K562 (cell line): Measurements from ENCODE around the gene EVPL. TPM values are rescaled to one million over a fixed set of nuclear protein-coding genes. Genes with fewer than 3 reads are reported as not detected.

Experiments used
- ATAC-seq: fragments of 200-7000 bp; cut with Tn5 transposase; 3 replicates; pipeline ENCODE4 v1.9.1; 2020; ENCODE audit warnings: moderate library complexity
- BruUV-seq: library from RNA; stranded (reverse); fragments of 400-500 nt; replicated peaks from 2 replicates; lab custom pipeline; 2021; lab: Mats Ljungman, UMichigan
- CTCF ChIA-PET: fragments of 300-600 bp; formaldehyde crosslinking; extraction: SDS; loops from one replicate; lab custom pipeline; 2021; ENCODE audit warnings: low intra/inter-chr PET ratio; lab: Yijun Ruan, JAX
- POLR2A ChIA-PET: fragments of 300-600, 350-650 bp; sonication (Branson Sonifier 250); formaldehyde crosslinking; extraction: SDS; loops from one replicate; lab custom pipeline; 2021; ENCODE audit warnings: antibody characterized with exemption, inconsistent platforms; lab: Yijun Ruan, JAX
- DNase-seq, 4 experiments: peaks; one replicate each; pipeline versions ENCODE4 v3.0.0 to v3.0.0-alpha.2; 2011 to 2018; ENCODE audit warnings: low spot score in 3 of 4, mixed read lengths in 3 of 4; ENCODE audit errors: extremely low read depth in 1 of 4
- FAIRE-seq: peaks from 2 replicates; lab custom pipeline; 2011; peaks lifted over from hg19 to GRCh38; lab: Jason Lieb, UNC
- H2AFZ ChIP-seq: 2 replicates; pipeline ENCODE4 v1.6.0; 2011; ENCODE audit warnings: low read depth, low read length, control low read depth, inconsistent platforms
- H3K27ac ChIP-seq: fragments of 200-600 bp; 3 replicates; pipeline ENCODE4 v1.8.0; 2011; ENCODE audit warnings: low read depth, mild to moderate bottlenecking, control low read depth, inconsistent platforms, low read length, moderate library complexity, mixed read lengths; ENCODE audit errors: extremely low read depth
- H3K27me3 ChIP-seq, 2 experiments: fragments of 300-600 bp in 1 of 2; 2 replicates in 1 of 2; 3 replicates in 1 of 2; pipeline versions ENCODE4 v1.6.0 to v1.8.0; 2011; ENCODE audit warnings: inconsistent platforms in 2 of 2, low read length in 2 of 2, mild to moderate bottlenecking in 1 of 2, mixed read lengths in 1 of 2, moderate library complexity in 1 of 2; ENCODE audit not compliant: control insufficient read depth in 2 of 2, insufficient read depth in 2 of 2
- H3K36me3 ChIP-seq: fragments of 300-600 bp; 3 replicates; pipeline ENCODE4 v1.8.0; 2011; ENCODE audit warnings: mild to moderate bottlenecking, low read length, inconsistent platforms; ENCODE audit not compliant: control insufficient read depth, insufficient read depth
- H3K4me1 ChIP-seq, 2 experiments: fragments of 200-600 bp in 1 of 2; replicated peaks in 1 of 2; 2 replicates in 1 of 2; 3 replicates in 1 of 2; pipeline versions ENCODE4 v1.5.1 to v1.8.0; 2011; ENCODE audit warnings: inconsistent platforms in 2 of 2, low read length in 2 of 2, mild to moderate bottlenecking in 1 of 2, mixed read lengths in 1 of 2, moderate library complexity in 1 of 2; ENCODE audit not compliant: control insufficient read depth in 2 of 2, insufficient read depth in 2 of 2
- H3K4me2 ChIP-seq: 2 replicates; pipeline ENCODE4 v1.6.1; 2011; ENCODE audit warnings: low read length, control low read depth, inconsistent platforms, mixed read lengths; ENCODE audit not compliant: insufficient read depth
- H3K4me3 ChIP-seq: fragments of 200-600 bp; sonication (generic), shearing (Covaris generic); 2 replicates; pipeline ENCODE4 v1.5.1; 2016; ENCODE audit warnings: control low read depth, inconsistent platforms
- H3K79me2 ChIP-seq: fragments of 200-600 bp; 3 replicates; pipeline ENCODE4 v1.8.0; 2011; ENCODE audit warnings: low read length, inconsistent platforms; ENCODE audit not compliant: control insufficient read depth, insufficient read depth
- H3K9ac ChIP-seq, 2 experiments: 2 replicates each; pipeline versions ENCODE4 v1.6.0 to v1.6.1; 2011; ENCODE audit warnings: low read depth in 2 of 2, low read length in 2 of 2, control low read depth in 1 of 2, inconsistent platforms in 1 of 2, mild to moderate bottlenecking in 1 of 2, mixed read lengths in 1 of 2; ENCODE audit not compliant: insufficient read depth in 1 of 2
- H3K9me1 ChIP-seq: one replicate; pipeline ENCODE4 v1.6.0; 2011; ENCODE audit warnings: inconsistent platforms, mild to moderate bottlenecking, low read length, moderate library complexity; ENCODE audit not compliant: control insufficient read depth, insufficient read depth
- H3K9me3 ChIP-seq: replicated peaks from 2 replicates; pipeline ENCODE4 v1.5.1; 2011; ENCODE audit warnings: low read depth, low read length, inconsistent platforms; ENCODE audit not compliant: control insufficient read depth, insufficient read depth
- H4K20me1 ChIP-seq: replicated peaks from 2 replicates; pipeline ENCODE4 v1.6.1; 2011; ENCODE audit warnings: low read length, inconsistent platforms, mixed read lengths; ENCODE audit not compliant: control insufficient read depth, insufficient read depth
- CHD1 ChIP-seq: fragments of 200-600 bp; sonication (generic); IDR thresholded peaks from one replicate; pipeline ENCODE4 v1.6.1; 2012; ENCODE audit warnings: mild to moderate bottlenecking, moderate library complexity, low read length, inconsistent platforms
- CHD2 ChIP-seq: IDR thresholded peaks from 2 replicates; pipeline ENCODE4 v1.6.1; 2011; ENCODE audit warnings: low read depth, low read length
- HDAC8 ChIP-seq: fragments of 450-650 bp; IDR thresholded peaks from 2 replicates; pipeline ENCODE4 v1.6.1; 2016; ENCODE audit warnings: mild to moderate bottlenecking, missing genetic modification characterization, moderate library complexity, missing compliant biosample characterization
- JUND ChIP-seq, 2 experiments: IDR thresholded peaks; 2 replicates in 1 of 2; 3 replicates in 1 of 2; pipeline ENCODE4 v1.6.1; 2011; ENCODE audit warnings: borderline replicate concordance in 2 of 2, low read depth in 2 of 2, low read length in 2 of 2, improper control_type of control experiment in 1 of 2, missing biosample characterization in 1 of 2, missing genetic modification characterization in 1 of 2, missing genetic modification reagents in 1 of 2
- MAZ ChIP-seq, 2 experiments: fragments of 450-650 bp in 1 of 2; sonication (generic) in 1 of 2; formaldehyde crosslinking; IDR thresholded peaks in 1 of 2; conservative IDR thresholded peaks in 1 of 2; 2 replicates each; pipeline versions ENCODE4 v1.4.0 to v1.5.0; 2020; ENCODE audit warnings: mild to moderate bottlenecking in 1 of 2, missing genetic modification reagents in 1 of 2
- RAD21 ChIP-seq, 2 experiments: fragments of 250-450 bp in 1 of 2; fragments of 450-650 bp in 1 of 2; sonication (Bioruptor Pico) in 1 of 2; formaldehyde crosslinking in 1 of 2; IDR thresholded peaks in 1 of 2; conservative IDR thresholded peaks in 1 of 2; 2 replicates each; pipeline versions ENCODE4 v1.4.0 to v1.8.0; 2020 to 2022; ENCODE audit warnings: mild to moderate bottlenecking in 2 of 2, moderate library complexity in 1 of 2
- SREBF2 ChIP-seq: sonication (generic); formaldehyde crosslinking; IDR thresholded peaks from 2 replicates; pipeline ENCODE4 v1.4.0; 2020; ENCODE audit warnings: mild to moderate bottlenecking, missing genetic modification reagents
- TFAM ChIP-seq: fragments of 250-450 bp; sonication (Bioruptor Pico); conservative IDR thresholded peaks from 2 replicates; pipeline ENCODE4 v1.5.0; 2021; ENCODE audit warnings: mild to moderate bottlenecking, moderate library complexity
- ZNF583 ChIP-seq: fragments of 250-450 bp; sonication (Bioruptor Pico); IDR thresholded peaks from 2 replicates; pipeline ENCODE4 v1.4.0; 2020
- WGBS: fragments of 100-300 bp; shearing (Covaris generic); methylation state at CpG from one replicate; pipeline ENCODE4 v1.1.6; 2016; ENCODE audit warnings: low coverage, mixed read lengths; ENCODE audit not compliant: insufficient coverage; ENCODE audit errors: missing lambda C conversion rate; 5-methylcytosine and 5-hydroxymethylcytosine counted together
- in situ Hi-C: fragments of 300-500 bp; cut with MboI; formaldehyde crosslinking; loops from 4 replicates; pipeline ENCODE4 v1.15.0; 2018; ENCODE audit warnings: inconsistent platforms, mixed read lengths
- intact Hi-C: fragments of 100-400 bp; cut with micrococcal nuclease; formaldehyde crosslinking; loops from 2 replicates; pipeline ENCODE4 v1.14.2; 2022
- polyA plus RNA-seq, 8 experiments: library from polyadenylated mRNA; depleted of rRNA in 4 of 8; stranded (reverse) in 5 of 8; unstranded in 3 of 8; fragments of >200 nt; fragmentation: Nextera tagmentation in 2 of 8; fragmentation: Illumina TruSeq in 1 of 8; extraction: Ambion mirVana in 2 of 8; extraction: Trizol in 1 of 8; gene quantifications; 2 replicates each; pipeline versions ENCODE4 v1.2.1 to v1.2.3, GENCODE V29; 2011 to 2014; ENCODE audit warnings: inconsistent platforms in 1 of 8, missing spikeins in 1 of 8
- total RNA-seq, 7 experiments: library from RNA; depleted of rRNA in 6 of 7; stranded (reverse); fragments of >200 nt in 6 of 7; fragmentation: Illumina TruSeq in 2 of 7; extraction: Trizol in 2 of 7; gene quantifications; 2 replicates each; pipeline versions ENCODE4 v1.2.1 to v1.2.3, GENCODE V29; 2011 to 2021; ENCODE audit warnings: low replicate concordance in 1 of 7
- TF ChIP-seq, protein P1 (sequence below): sonication (generic); formaldehyde crosslinking; IDR thresholded peaks from 2 replicates; pipeline ENCODE4 v1.5.0; 2020; ENCODE audit warnings: missing genetic modification reagents
- TF ChIP-seq, protein P2 (sequence below): sonication (generic); formaldehyde crosslinking; IDR thresholded peaks from 2 replicates; pipeline ENCODE4 v1.8.1; 2023; ENCODE audit warnings: mild to moderate bottlenecking, missing genetic modification reagents, moderate library complexity
- TF ChIP-seq, protein P3 (sequence below): IDR thresholded peaks from 2 replicates; pipeline ENCODE4 v1.6.1; 2011; ENCODE audit warnings: borderline replicate concordance, low read depth, mild to moderate bottlenecking, moderate library complexity, low read length; ENCODE audit not compliant: insufficient read depth, poor library complexity, severe bottlenecking

Gene EVPL
- total and polyA plus RNA-seq, 9 of the 15 experiments (the other 6 are each of a cell fraction or from before 2014, with no cell fraction given) = 0.08 to 0.18 (median 0.16) TPM; not detected in 5

DNA sequence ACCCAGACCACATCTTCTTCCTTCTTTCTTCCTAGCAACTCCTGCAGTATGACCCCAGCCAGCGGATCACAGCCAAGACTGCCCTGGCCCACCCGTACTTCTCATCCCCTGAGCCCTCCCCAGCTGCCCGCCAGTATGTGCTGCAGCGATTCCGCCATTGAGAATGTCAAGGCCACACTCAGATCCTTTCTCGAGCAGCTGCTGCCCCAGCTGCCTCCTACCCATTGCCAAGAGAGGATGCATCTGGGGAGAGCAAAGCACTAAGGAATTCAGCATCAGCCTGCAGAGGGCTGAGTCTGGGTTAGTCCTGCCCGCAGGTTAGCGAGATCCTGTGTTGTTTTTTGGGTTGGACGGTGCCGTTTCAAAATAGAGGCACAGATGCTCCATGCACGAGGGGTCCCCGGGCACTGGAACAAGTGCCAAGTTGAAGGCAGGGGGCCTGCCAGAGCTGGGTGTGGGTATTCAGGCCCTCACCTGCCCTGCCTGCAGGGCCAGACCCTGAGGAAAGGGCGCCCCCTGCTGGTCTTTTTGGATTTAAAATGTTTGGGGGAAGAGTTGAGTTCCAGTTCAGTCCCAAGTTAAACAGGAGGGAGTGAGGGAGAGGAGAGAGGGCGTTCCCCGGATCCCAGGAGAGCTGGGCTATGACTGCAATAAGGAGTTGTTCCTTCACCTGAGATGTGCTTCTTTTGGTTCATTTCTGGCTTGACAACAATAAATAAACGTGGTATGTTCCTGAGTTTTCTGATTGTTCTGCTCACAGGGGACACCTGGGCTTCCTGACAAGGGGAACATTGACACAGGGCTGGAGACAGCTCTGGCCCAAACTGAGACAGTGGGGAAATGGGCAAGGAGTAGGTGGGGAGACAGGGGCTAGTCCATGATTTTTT, 21.6 kb downstream of the EVPL start:
- peak; percentile 89 for ATAC-seq
- Histone ChIP-seq H3K4me1 (peaks cover 0 to 45% of the 10 kb centered on the region in 2 experiments; a peak in 3 of 5 replicates), H3K79me2 (no peaks in the 10 kb centered on the region), H4K20me1 (no peaks in the 10 kb centered on the region), H3K4me3 (no peak overlapping the region), H3K9ac (peak overlapping the region in 1 of 2 experiments; percentile 70; a peak in 2 of 4 replicates), H3K9me3 (no peaks in the 10 kb centered on the region), H3K27me3 (peaks cover 31 to 34% of the 10 kb centered on the region in 2 experiments), H3K36me3 (peaks cover 11% of the 10 kb centered on the region; the same call in 2 of the 3 replicates), H3K4me2 (no peak overlapping the region), H2AFZ (no peak overlapping the region), H3K27ac (no peak overlapping the region), H3K9me1 (no peaks in the 10 kb centered on the region)
- peak; percentile 79 to 89 (median 81) for DNase-seq
- in situ Hi-C loops (loop anchor here (5.0 to 10.0 kb wide), 3 partner anchors 98 to 287 kb away; a partner anchor contains a TSS), intact Hi-C loops (loop anchor here (1.0 to 10.0 kb wide), 2 partner anchors 100 to 251 kb away; no protein-coding TSS in a partner anchor)
- CTCF ChIA-PET = interaction anchor here (0.9 to 3.7 kb wide), 3 partner anchors 100 to 252 kb away, joined by 3 to 47 read pairs (median 5); partner anchors contain the start of genes GALK1 and MRPL38
- WGBS = 32% methylated on average over 12 of the region's 16 CpGs
- no TSS peak for BruUV-seq
- POLR2A ChIA-PET = interaction anchor here (1.2 to 1.8 kb wide), 3 partner anchors 8 to 230 kb away, joined by 3 to 7 read pairs (median 3); no protein-coding TSS in a partner anchor
- peak; percentile 89 for FAIRE-seq
- TF ChIP-seq, protein P1, sequence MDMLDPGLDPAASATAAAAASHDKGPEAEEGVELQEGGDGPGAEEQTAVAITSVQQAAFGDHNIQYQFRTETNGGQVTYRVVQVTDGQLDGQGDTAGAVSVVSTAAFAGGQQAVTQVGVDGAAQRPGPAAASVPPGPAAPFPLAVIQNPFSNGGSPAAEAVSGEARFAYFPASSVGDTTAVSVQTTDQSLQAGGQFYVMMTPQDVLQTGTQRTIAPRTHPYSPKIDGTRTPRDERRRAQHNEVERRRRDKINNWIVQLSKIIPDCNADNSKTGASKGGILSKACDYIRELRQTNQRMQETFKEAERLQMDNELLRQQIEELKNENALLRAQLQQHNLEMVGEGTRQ (CRISPR knock-in tag) = peak; percentile 4; the same call in 1 of the 2 replicates
- TF ChIP-seq TFAM (no peak), CHD1 (no peak), HDAC8 (tag) (no peak), RAD21 (CRISPR knock-in tag; conservative IDR thresholded peaks at IDR 0.05 in 1 of 2, IDR thresholded peaks at IDR 0.05 in 1 of 2) (peak; percentile 96 to 97), MAZ (CRISPR knock-in tag; conservative IDR thresholded peaks at IDR 0.05 in 1 of 2, IDR thresholded peaks at IDR 0.05 in 1 of 2) (peak in 1 of 2 experiments; percentile 46; a peak in 2 of 4 replicates), ZNF583 (CRISPR knock-in tag) (no peak), SREBF2 (no peak), JUND (IDR thresholded peaks at IDR 0.05; ENCODE audit: borderline replicate concordance, low read depth, low read length) (0 out of 2 replicates have a peak, but pooled peaks have one; percentile 17), JUND (tag; IDR thresholded peaks at IDR 0.05; ENCODE audit: borderline replicate concordance, low read depth, low read length) (no peak; the same call in 2 of the 3 replicates), CHD2 (no peak)
- TF ChIP-seq, protein P2, sequence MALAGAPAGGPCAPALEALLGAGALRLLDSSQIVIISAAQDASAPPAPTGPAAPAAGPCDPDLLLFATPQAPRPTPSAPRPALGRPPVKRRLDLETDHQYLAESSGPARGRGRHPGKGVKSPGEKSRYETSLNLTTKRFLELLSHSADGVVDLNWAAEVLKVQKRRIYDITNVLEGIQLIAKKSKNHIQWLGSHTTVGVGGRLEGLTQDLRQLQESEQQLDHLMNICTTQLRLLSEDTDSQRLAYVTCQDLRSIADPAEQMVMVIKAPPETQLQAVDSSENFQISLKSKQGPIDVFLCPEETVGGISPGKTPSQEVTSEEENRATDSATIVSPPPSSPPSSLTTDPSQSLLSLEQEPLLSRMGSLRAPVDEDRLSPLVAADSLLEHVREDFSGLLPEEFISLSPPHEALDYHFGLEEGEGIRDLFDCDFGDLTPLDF (CRISPR knock-in tag) = 0 out of 2 replicates have a peak, but pooled peaks have one; percentile 39
- TF ChIP-seq, protein P3, sequence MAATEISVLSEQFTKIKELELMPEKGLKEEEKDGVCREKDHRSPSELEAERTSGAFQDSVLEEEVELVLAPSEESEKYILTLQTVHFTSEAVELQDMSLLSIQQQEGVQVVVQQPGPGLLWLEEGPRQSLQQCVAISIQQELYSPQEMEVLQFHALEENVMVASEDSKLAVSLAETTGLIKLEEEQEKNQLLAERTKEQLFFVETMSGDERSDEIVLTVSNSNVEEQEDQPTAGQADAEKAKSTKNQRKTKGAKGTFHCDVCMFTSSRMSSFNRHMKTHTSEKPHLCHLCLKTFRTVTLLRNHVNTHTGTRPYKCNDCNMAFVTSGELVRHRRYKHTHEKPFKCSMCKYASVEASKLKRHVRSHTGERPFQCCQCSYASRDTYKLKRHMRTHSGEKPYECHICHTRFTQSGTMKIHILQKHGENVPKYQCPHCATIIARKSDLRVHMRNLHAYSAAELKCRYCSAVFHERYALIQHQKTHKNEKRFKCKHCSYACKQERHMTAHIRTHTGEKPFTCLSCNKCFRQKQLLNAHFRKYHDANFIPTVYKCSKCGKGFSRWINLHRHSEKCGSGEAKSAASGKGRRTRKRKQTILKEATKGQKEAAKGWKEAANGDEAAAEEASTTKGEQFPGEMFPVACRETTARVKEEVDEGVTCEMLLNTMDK = peak; percentile 64
